C4-2B (cell line): Measurements from ENCODE around the gene FADS2.

Experiments used
- H3K27ac ChIP-seq: fragments of 450-650 bp; 2 replicates; pipeline ENCODE4 v1.5.1; 2017
- ZFX ChIP-seq: fragments of 450-650 bp; IDR thresholded peaks from 2 replicates; pipeline ENCODE4 v1.6.1; 2017
- TF ChIP-seq, protein P1 (sequence below): fragments of 450-650 bp; conservative IDR thresholded peaks from 2 replicates; pipeline ENCODE4 v1.5.1; 2017; ENCODE audit warnings: mild to moderate bottlenecking

FADS2 gene

GRCh38 chr11:61851900-61852295 is 23.8 kb downstream of the FADS2 start:
- no peak for TF ChIP-seq ZFX
- TF ChIP-seq, protein P1, sequence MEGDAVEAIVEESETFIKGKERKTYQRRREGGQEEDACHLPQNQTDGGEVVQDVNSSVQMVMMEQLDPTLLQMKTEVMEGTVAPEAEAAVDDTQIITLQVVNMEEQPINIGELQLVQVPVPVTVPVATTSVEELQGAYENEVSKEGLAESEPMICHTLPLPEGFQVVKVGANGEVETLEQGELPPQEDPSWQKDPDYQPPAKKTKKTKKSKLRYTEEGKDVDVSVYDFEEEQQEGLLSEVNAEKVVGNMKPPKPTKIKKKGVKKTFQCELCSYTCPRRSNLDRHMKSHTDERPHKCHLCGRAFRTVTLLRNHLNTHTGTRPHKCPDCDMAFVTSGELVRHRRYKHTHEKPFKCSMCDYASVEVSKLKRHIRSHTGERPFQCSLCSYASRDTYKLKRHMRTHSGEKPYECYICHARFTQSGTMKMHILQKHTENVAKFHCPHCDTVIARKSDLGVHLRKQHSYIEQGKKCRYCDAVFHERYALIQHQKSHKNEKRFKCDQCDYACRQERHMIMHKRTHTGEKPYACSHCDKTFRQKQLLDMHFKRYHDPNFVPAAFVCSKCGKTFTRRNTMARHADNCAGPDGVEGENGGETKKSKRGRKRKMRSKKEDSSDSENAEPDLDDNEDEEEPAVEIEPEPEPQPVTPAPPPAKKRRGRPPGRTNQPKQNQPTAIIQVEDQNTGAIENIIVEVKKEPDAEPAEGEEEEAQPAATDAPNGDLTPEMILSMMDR: no peak
- H3K27ac ChIP-seq: no peak overlapping the region

DNA sequence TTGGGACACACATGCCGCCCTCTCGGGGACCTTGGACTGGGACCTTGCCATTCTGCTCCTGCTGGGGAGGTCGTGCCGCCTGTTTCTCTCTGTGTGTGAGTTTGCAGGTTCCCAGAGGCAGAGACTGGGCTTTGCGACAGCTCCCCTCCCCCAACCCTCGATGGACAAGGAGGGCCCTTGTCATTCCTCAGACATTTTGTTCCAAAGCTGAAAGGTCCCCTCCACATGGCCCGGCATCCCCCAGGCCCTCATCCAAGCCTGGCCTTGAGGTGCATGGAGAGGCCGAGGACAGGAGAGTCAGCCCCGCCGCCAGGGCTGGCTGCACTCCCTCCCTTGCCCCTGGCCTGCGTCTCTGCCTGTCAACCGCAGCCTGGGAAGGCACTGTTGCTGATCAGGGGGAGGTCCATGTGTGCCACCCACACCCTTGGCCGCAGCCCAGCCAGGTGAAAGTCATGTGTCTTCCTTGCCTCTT is 25.6 kb downstream of the FADS2 start:
- TF ChIP-seq, protein P1: no peak

GRCh38 chr11:61854206-61854895 is 26.3 kb downstream of the FADS2 start:
- no peak overlapping the region; the same call in 1 of the 2 replicates for H3K27ac ChIP-seq

More for the DNA sequence above, 25.6 kb downstream of the FADS2 start:
- H3K27ac ChIP-seq: no peak overlapping the region

DNA sequence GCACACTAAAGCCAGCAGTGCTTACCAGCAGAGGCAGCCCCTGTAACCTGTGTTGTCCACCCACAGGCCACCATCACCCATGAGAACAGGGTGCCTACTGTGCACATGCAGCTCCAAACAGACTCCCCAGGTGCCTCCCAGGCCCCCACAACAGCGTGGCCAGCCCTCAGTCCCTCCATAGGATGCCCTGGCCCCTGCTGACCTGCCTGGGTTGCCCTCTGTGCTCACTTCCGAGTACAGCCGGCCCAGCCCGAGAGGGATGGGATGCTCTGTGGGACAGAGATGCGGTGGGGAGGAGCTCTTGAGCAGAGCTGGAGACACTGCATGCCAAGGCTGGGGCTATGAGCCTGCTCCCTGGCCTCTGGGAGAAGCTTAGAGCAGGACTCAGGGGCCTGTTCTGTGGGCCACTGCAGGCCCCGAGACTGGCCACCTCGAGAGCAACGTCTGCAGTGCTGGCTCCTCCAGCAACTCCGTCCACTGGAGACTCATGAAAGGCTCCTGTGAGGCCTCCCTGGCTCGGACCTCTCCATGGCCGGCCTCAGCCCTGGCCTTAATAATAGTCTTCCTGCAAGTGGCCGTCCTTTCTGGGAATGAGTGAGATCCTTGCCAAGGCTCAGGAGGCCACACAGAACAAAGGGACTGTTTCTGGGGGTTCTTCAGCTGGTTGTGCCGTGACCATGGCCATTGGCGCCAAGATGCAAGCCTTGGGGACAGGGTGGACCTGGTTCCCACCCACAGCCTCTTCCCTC is 27.0 kb downstream of the FADS2 start:
- TF ChIP-seq ZFX: no peak
- TF ChIP-seq, protein P1: no peak
- no peak overlapping the region; the same call in 1 of the 2 replicates for H3K27ac ChIP-seq

More at GRCh38 chr11:61854206-61854895, 26.3 kb downstream of the FADS2 start:
- no peak for TF ChIP-seq ZFX
- TF ChIP-seq, protein P1: no peak

- H3K27ac ChIP-seq: no peak overlapping the region
- no peak for TF ChIP-seq ZFX
- TF ChIP-seq, protein P1: no peak
Observed at GRCh38 chr11:61855939-61856680, 28.0 kb downstream of the FADS2 start.

GRCh38 chr11:61860054-61860903 is 32.2 kb downstream of the FADS2 start:
- H3K27ac ChIP-seq: peak overlapping the region; percentile 14
- no peak for TF ChIP-seq ZFX
- TF ChIP-seq, protein P1: no peak
